Measurements from ENCODE around the gene GOLGA6L1.

DNA sequence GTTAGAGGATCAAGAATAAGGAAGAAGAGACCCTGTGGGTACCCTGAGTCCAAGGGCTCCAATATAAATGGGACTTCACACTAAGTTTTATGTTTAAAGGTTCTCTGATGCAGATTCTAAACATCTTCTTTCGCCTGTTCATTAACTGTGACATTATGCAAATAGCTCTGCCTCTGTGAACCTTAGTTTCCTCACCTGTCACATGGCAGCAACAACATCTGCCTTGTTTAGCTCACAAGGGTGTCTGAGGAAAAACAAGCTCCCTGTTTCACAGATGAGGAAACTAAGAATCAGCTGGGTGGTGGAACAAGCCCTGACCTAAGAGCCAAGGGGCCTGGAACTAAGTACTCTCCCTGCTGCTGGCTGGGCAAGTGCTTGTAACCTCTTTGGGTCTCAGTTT lies 40.8 kb downstream of the GOLGA6L1 start:
- no peak for TF ChIP-seq POLR2AphosphoS5 (IDR thresholded peaks at IDR 0.05; ENCODE audit: low read depth, low read length)
- no peak for TF ChIP-seq POLR2A (IDR thresholded peaks at IDR 0.05; ENCODE audit: low read depth, low read length)
- no peak for TF ChIP-seq TAF1 (IDR thresholded peaks at IDR 0.05; ENCODE audit: low read depth, low read length)
